Measurements from ENCODE around the gene CLTC. TPM values are rescaled to one million over a fixed set of nuclear protein-coding genes. Genes with fewer than 3 reads are reported as not detected.

CLTC gene
- total and polyA plus RNA-seq, 2 experiments from 2014 or later, result 169 to 439 TPM

DNA sequence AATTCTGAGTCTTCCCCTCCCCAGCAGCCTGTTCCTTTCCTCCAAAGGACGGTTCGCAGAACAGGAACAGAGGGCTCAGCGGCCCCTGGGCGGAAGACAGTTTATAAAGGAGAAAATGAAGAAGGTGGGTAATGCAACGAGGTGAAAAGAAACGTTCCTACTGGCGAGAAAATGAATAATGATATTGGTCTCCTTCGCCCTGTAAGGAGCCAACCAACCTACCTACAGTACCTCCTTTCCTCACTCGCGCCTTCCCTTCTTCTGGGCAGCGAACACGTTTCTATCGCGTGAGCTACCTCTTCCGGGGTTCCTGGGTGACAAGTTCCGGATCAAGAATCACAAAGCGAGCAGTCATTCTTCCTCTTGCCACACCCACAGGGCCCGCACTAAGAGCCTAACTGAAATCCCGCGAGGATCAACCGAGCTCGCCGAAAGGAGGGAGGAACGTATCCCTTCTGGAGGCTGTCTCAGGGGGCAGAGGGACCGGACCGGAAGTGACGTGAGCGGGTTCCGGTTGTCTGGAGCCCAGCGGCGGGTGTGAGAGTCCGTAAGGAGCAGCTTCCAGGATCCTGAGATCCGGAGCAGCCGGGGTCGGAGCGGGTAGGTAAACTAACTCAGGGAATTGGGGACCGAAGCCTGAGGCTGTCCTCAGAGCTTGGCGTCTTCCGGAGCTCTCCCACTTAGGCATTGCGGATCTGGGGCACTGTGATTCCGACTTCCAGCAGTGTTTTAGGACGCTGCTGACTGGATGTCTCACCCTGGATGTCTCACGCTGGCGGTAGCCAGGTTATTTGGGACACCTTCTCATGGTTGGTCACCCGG lies 87.7 kb downstream of the CLTC start, which contains the start of the genes PTRH2 and VMP1:
PTRH2 (minus strand) TSS at position 282 of the 822 bp plus-strand sequence. CDS start 9,452 bp downstream, outside the sequence.
VMP1 (plus strand) TSS at position 506 of the 822 bp plus-strand sequence. CDS start 23,793 bp downstream, outside the sequence.
- no peaks in the 10 kb centered on the region for H3K27me3 ChIP-seq (replicated peaks; ENCODE audit: insufficient read depth)
- H3K36me3 ChIP-seq (ENCODE audit: low read depth), result no peaks in the 10 kb centered on the region; the same call in 1 of the 2 replicates
- H3K9ac ChIP-seq, result peak within 1 kb of the TSS; percentile 93
- peaks cover 31% of the 10 kb centered on the region for H3F3A ChIP-seq (ENCODE audit: insufficient read depth)
- DNase-seq, result peak; percentile 100
- TF ChIP-seq EZH2 (IDR thresholded peaks at IDR 0.05; ENCODE audit: insufficient read depth, poor library complexity, severe bottlenecking) (no peak), EZH2phosphoT487 (IDR thresholded peaks at IDR 0.05; ENCODE audit: insufficient read depth, low read depth) (no peak)
- H3K4me1 ChIP-seq (ENCODE audit: insufficient read depth), result peaks cover 24% of the 10 kb centered on the region
- peak within 1 kb of the TSS; percentile 98 for H3K4me2 ChIP-seq (ENCODE audit: unreplicated experiment)
- H3K79me2 ChIP-seq (ENCODE audit: insufficient read depth), result peaks cover 94% of the 10 kb centered on the region
- no peaks in the 10 kb centered on the region for H3K9me2 ChIP-seq (ENCODE audit: insufficient read depth)
- peak within 1 kb of the TSS; percentile 88 for H3K4me3 ChIP-seq
- H2AFZ ChIP-seq, result peak within 1 kb of the TSS; percentile 78
- in situ Hi-C loops (cut with MboI), result no loop called here
- 0 to 1% methylated on average over 45 of the region's 45 CpGs for WGBS, 2 experiments (ENCODE audit: low coverage in 1 of 2, low lambda C conversion rate in 2 of 2, missing lambda C conversion rate in 2 of 2)
- no peaks in the 10 kb centered on the region for H3K9me3 ChIP-seq (ENCODE audit: low read depth)
- no peaks in the 10 kb centered on the region for H4K20me1 ChIP-seq (ENCODE audit: insufficient read depth)
- H3K27ac ChIP-seq, result peak within 1 kb of the TSS; percentile 88

DNA sequence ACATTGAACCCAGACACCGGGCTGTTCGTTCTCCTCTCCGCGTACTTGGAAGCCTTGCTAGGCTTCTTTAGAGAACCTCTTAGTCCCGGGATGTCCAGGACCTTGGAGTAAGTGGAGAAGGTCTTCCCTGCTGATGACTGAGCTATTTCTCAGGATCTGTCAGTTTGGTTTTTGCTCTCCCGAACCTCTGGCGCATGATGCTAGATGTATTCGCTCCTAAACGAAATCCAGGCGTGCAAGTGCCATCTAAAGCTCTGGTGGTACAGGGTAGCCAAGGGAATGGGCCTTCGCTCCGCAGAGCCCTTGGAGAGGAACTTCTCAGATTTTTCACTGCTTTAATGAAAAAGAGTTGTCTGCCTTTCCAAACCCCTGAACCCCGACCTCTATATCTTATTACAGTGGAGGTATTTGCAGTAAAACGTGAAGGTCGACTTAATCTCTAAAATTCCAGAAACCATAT lies 88.3 kb downstream of the CLTC start:
- Histone ChIP-seq H3K27ac (peak overlapping the region; percentile 88), H3K4me1 (ENCODE audit: insufficient read depth) (peaks cover 24% of the 10 kb centered on the region), H3K4me2 (ENCODE audit: unreplicated experiment) (peak overlapping the region; percentile 98), H3K9ac (peak overlapping the region; percentile 93), H3K9me2 (ENCODE audit: insufficient read depth) (no peaks in the 10 kb centered on the region), H3K9me3 (ENCODE audit: low read depth) (no peaks in the 10 kb centered on the region), H3K79me2 (ENCODE audit: insufficient read depth) (peaks cover 94% of the 10 kb centered on the region), H3K4me3 (peak overlapping the region; percentile 88), H4K20me1 (ENCODE audit: insufficient read depth) (no peaks in the 10 kb centered on the region), H3K27me3 (replicated peaks; ENCODE audit: insufficient read depth) (no peaks in the 10 kb centered on the region), H2AFZ (peak overlapping the region; percentile 78), H3K36me3 (ENCODE audit: low read depth) (no peaks in the 10 kb centered on the region; the same call in 1 of the 2 replicates), H3F3A (ENCODE audit: insufficient read depth) (peaks cover 24% of the 10 kb centered on the region)
- no peak for DNase-seq
- 0 to 2% methylated on average over 15 of the region's 15 CpGs for WGBS, 2 experiments (ENCODE audit: low coverage in 1 of 2, low lambda C conversion rate in 2 of 2, missing lambda C conversion rate in 2 of 2)
- in situ Hi-C loops (cut with MboI), result no loop called here
- TF ChIP-seq EZH2phosphoT487 (IDR thresholded peaks at IDR 0.05; ENCODE audit: insufficient read depth, low read depth) (no peak), EZH2 (IDR thresholded peaks at IDR 0.05; ENCODE audit: insufficient read depth, poor library complexity, severe bottlenecking) (no peak)

DNA sequence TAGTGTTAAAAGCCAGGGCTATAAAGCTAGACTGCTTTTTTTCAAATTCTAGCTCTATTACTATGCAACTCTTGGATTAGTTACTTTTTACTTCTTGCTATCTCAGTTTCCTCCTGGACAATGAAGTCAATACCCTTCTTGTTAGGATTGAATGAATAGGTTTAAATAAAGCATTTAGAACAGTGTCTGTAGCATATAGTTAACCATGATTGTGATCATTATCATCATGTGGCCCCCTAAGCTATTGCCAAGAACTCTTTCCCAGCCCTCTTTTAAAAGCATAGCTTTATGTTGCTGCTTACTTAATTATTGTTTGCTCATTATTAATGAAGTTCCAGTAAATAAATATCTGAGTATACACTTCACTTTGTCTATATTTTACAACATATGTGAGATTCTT lies 92.2 kb downstream of the CLTC start:
- Histone ChIP-seq H3K4me2 (ENCODE audit: unreplicated experiment) (no peak overlapping the region), H3K27me3 (replicated peaks; ENCODE audit: insufficient read depth) (no peaks in the 10 kb centered on the region), H3K9me2 (ENCODE audit: insufficient read depth) (no peaks in the 10 kb centered on the region), H3K4me1 (ENCODE audit: insufficient read depth) (peaks cover 15% of the 10 kb centered on the region), H3F3A (ENCODE audit: insufficient read depth) (peaks cover 24% of the 10 kb centered on the region), H4K20me1 (ENCODE audit: insufficient read depth) (no peaks in the 10 kb centered on the region), H2AFZ (no peak overlapping the region), H3K9ac (no peak overlapping the region), H3K27ac (no peak overlapping the region), H3K79me2 (ENCODE audit: insufficient read depth) (peaks cover 94% of the 10 kb centered on the region), H3K9me3 (ENCODE audit: low read depth) (no peaks in the 10 kb centered on the region), H3K36me3 (ENCODE audit: low read depth) (no peaks in the 10 kb centered on the region; the same call in 1 of the 2 replicates), H3K4me3 (no peak overlapping the region)
- in situ Hi-C loops (cut with MboI), result no loop called here
- TF ChIP-seq EZH2phosphoT487 (IDR thresholded peaks at IDR 0.05; ENCODE audit: insufficient read depth, low read depth) (no peak), EZH2 (IDR thresholded peaks at IDR 0.05; ENCODE audit: insufficient read depth, poor library complexity, severe bottlenecking) (no peak)
- DNase-seq, result no peak

DNA sequence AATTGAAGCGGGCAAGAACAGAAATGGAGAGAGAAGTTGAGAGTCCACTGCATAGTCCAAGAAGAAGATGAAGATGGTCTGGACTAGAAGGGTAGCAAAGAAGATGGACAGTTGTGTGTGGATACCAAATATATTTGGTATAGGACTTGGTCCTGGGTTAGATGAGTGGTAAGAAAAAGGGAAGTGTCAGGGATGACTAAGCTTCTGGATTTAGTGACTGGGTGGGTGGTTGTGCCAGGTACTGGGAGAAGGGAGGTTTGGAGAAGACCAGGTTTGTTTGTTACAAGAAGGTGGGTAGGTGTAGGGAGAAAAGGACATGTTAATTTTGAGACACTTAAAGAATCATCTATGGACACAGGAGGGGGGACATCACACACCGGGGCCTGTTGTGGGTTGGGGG lies 93.2 kb downstream of the CLTC start:
- Histone ChIP-seq H3K36me3 (ENCODE audit: low read depth) (no peaks in the 10 kb centered on the region; the same call in 1 of the 2 replicates), H3K9me3 (ENCODE audit: low read depth) (no peaks in the 10 kb centered on the region), H3K9me2 (ENCODE audit: insufficient read depth) (no peaks in the 10 kb centered on the region), H3K9ac (no peak overlapping the region), H3K27me3 (replicated peaks; ENCODE audit: insufficient read depth) (no peaks in the 10 kb centered on the region), H3K27ac (no peak overlapping the region), H3K4me2 (ENCODE audit: unreplicated experiment) (no peak overlapping the region), H3K79me2 (ENCODE audit: insufficient read depth) (peaks cover 100% of the 10 kb centered on the region), H3F3A (ENCODE audit: insufficient read depth) (peaks cover 19% of the 10 kb centered on the region), H3K4me3 (no peak overlapping the region), H2AFZ (no peak overlapping the region), H4K20me1 (ENCODE audit: insufficient read depth) (no peaks in the 10 kb centered on the region), H3K4me1 (ENCODE audit: insufficient read depth) (peaks cover 15% of the 10 kb centered on the region)
- TF ChIP-seq EZH2phosphoT487 (IDR thresholded peaks at IDR 0.05; ENCODE audit: insufficient read depth, low read depth) (no peak), EZH2 (IDR thresholded peaks at IDR 0.05; ENCODE audit: insufficient read depth, poor library complexity, severe bottlenecking) (no peak)
- in situ Hi-C loops (cut with MboI), result no loop called here
- DNase-seq, result no peak
- 97 to 100% methylated on average over 1 to 2 of the region's 2 CpGs for WGBS, 2 experiments (ENCODE audit: low coverage in 1 of 2, low lambda C conversion rate in 2 of 2, missing lambda C conversion rate in 2 of 2)

Measured in GM23248 (cell line).